Measurements from ENCODE around the gene PHF8.

GRCh38 chrX:53930515-53931380, 113.5 kb downstream of the PHF8 start:
- TF ChIP-seq, protein P1, sequence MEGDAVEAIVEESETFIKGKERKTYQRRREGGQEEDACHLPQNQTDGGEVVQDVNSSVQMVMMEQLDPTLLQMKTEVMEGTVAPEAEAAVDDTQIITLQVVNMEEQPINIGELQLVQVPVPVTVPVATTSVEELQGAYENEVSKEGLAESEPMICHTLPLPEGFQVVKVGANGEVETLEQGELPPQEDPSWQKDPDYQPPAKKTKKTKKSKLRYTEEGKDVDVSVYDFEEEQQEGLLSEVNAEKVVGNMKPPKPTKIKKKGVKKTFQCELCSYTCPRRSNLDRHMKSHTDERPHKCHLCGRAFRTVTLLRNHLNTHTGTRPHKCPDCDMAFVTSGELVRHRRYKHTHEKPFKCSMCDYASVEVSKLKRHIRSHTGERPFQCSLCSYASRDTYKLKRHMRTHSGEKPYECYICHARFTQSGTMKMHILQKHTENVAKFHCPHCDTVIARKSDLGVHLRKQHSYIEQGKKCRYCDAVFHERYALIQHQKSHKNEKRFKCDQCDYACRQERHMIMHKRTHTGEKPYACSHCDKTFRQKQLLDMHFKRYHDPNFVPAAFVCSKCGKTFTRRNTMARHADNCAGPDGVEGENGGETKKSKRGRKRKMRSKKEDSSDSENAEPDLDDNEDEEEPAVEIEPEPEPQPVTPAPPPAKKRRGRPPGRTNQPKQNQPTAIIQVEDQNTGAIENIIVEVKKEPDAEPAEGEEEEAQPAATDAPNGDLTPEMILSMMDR (IDR thresholded peaks at IDR 0.05) = no peak
- TF ChIP-seq EZH2 (IDR thresholded peaks at IDR 0.05) = no peak
- no peak for TF ChIP-seq EZH2phosphoT487 (IDR thresholded peaks at IDR 0.05)
